Spleen (tissue), 11 donors: Measurements from ENCODE around the gene KRT79. TPM values are rescaled to one million over a fixed set of nuclear protein-coding genes. Genes with fewer than 3 reads are reported as not detected.

Experiments
- DNase-seq: peaks from one replicate; pipeline ENCODE4 v3.0.0-alpha.2; 2020
- H3K27ac ChIP-seq, 8 donors: fragments of 200-600 bp; sonication (generic) in 7 of 8; 1 replicate in 4 of 8; 2 replicates in 4 of 8; pipeline versions ENCODE4 v1.5.0 to v1.8.0; 2016 to 2021; ENCODE audit warnings: inconsistent platforms in 4 of 8, mild to moderate bottlenecking in 4 of 8, moderate library complexity in 1 of 8
- H3K27me3 ChIP-seq, 7 donors: fragments of 200-600 bp; sonication (generic) in 6 of 7; replicated peaks in 1 of 7; 1 replicate in 4 of 7; 2 replicates in 3 of 7; pipeline versions ENCODE4 v1.5.0 to v1.8.0; 2016 to 2021; ENCODE audit warnings: inconsistent platforms in 3 of 7, mild to moderate bottlenecking in 1 of 7
- H3K36me3 ChIP-seq, 6 donors: fragments of 200-600 bp; sonication (generic) in 5 of 6; 1 replicate in 4 of 6; 2 replicates in 2 of 6; pipeline versions ENCODE4 v1.5.0 to v1.8.0; 2016 to 2021; ENCODE audit warnings: inconsistent platforms in 2 of 6
- H3K4me1 ChIP-seq, 6 donors: fragments of 200-600 bp; sonication (generic) in 5 of 6; 1 replicate in 3 of 6; 2 replicates in 3 of 6; pipeline versions ENCODE4 v1.5.0 to v1.8.0; 2016 to 2021; ENCODE audit warnings: inconsistent platforms in 3 of 6
- H3K4me3 ChIP-seq, 8 donors: fragments of 200-600 bp; sonication (generic) in 7 of 8; 1 replicate in 4 of 8; 2 replicates in 4 of 8; pipeline versions ENCODE4 v1.5.0 to v1.8.0; 2016 to 2021; ENCODE audit warnings: inconsistent platforms in 4 of 8, mild to moderate bottlenecking in 4 of 8, moderate library complexity in 2 of 8
- H3K9me3 ChIP-seq, 8 donors: fragments of 200-600 bp; sonication (generic) in 7 of 8; 1 replicate in 4 of 8; 2 replicates in 4 of 8; pipeline versions ENCODE4 v1.5.0 to v1.8.0; 2016 to 2021; ENCODE audit warnings: inconsistent platforms in 4 of 8
- CTCF ChIP-seq, 11 experiments: fragments of 200-600 bp in 7 of 11; fragments of 450-650 bp in 4 of 11; sonication (generic) in 4 of 11; IDR thresholded peaks in 8 of 11; conservative IDR thresholded peaks in 3 of 11; 1 replicate in 7 of 11; 2 replicates in 4 of 11; pipeline versions ENCODE4 v1.4.0 to v1.8.0; 2016 to 2021; ENCODE audit warnings: antibody characterized with exemption in 11 of 11, inconsistent platforms in 4 of 11, mild to moderate bottlenecking in 1 of 11
- POLR2A ChIP-seq, 3 donors: fragments of 450-650 bp; IDR thresholded peaks; one replicate each; pipeline ENCODE4 v1.5.1; 2017; ENCODE audit warnings: antibody characterized with exemption in 3 of 3, mild to moderate bottlenecking in 1 of 3
- POLR2AphosphoS5 ChIP-seq, 3 donors: sonication (generic); formaldehyde crosslinking; IDR thresholded peaks; one replicate each; pipeline ENCODE4 v1.5.1; 2017; ENCODE audit warnings: antibody characterized with exemption in 3 of 3
- WGBS, 5 donors: extraction: QIAGEN DNeasy Blood & Tissue Kit in 3 of 5; methylation state at CpG; one replicate each; pipeline versions ENCODE4 v1.1.5 to v1.1.7; 2013 to 2018; 5-methylcytosine and 5-hydroxymethylcytosine counted together
- intact Hi-C: fragments of 100-400 bp; cut with DNase I; formaldehyde crosslinking; loops from one replicate; pipeline ENCODE4 v1.15.0; 2023; ENCODE audit warnings: low total_unique reads
- polyA plus RNA-seq, 3 donors: library from polyadenylated mRNA; stranded (reverse); fragments of 200-250 nt; gene quantifications; one replicate each; pipeline ENCODE4 v1.2.1, GENCODE V29; 2013
- total RNA-seq, 7 donors: library from RNA; depleted of rRNA in 3 of 7; stranded (reverse); fragments of >200 nt in 3 of 7; fragmentation: NEBNext Ultra II Directional in 4 of 7; extraction: Animal tissue kit (Norgen Biotek cat#: 25700) in 4 of 7; gene quantifications; one replicate each; pipeline versions ENCODE4 v1.1.0 to v1.2.1, GENCODE V29; 2016 to 2021
- donor health status: healthy with polysubstance abuse.
- donor health status: DM: no; HTN: no; CAD: no; lungs with moderate emphysema.
- donor health status: DM: no; HTN: no; CAD: no.
- donor health status: Bipolar disorder and iron deficiency.
- donor health status: healthy.
- donor health status: DM: no; HTN: no; CAD: no.
- donor health status: DM: yes; HTN: yes; CAD: no.

The KRT79 gene
- total and polyA plus RNA-seq, 10 donors, result 0.15 to 0.37 (median 0.19) TPM; not detected in 7

DNA sequence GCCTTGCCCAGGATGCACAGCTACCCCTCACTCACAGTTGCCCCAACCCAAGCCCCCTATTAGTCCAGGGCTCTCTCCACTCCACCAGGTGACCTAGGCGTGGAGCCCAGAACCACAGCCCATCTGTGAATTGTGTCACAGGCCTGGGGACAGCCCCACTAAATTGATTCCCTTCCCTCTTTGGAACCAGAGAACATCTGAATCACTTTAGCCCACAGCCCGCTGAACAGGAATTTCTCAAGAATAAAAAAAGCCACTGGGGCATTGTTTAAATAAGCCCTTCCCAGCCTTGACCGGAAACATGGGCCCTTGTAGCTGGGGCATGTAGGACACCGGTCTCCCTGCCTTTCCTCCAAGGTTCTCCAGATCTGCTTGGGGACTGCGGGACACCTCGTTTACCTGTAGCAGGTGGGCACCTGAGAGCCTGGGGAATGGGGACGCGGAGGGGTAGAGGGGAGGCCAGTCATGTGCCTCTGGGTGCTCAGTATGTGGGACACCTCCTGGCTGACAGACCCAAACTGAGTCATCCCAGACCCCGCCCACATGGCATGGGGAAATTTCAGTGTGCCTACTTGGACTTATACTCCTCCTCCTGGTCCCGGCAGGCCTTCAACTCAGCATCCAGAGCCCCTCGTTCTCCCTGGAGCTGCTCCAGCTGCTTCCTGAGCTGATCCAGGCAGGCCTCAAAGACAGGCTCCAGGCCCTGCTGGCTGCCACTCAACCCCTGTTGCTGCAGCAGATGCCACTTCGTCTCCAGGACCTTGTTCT is 13.4 kb upstream of the KRT79 start:
- no peaks in the 10 kb centered on the region for H3K36me3 ChIP-seq
- TF ChIP-seq CTCF (IDR thresholded peaks at IDR 0.05 in 8 of 11, conservative IDR thresholded peaks at IDR 0.05 in 3 of 11), result no peak
- no peak for TF ChIP-seq POLR2A (IDR thresholded peaks at IDR 0.05)
- no peak for TF ChIP-seq POLR2AphosphoS5 (IDR thresholded peaks at IDR 0.05)
- peaks cover 0 to 18% (median 0%) of the 10 kb centered on the region in 7 donors for H3K27me3 ChIP-seq
- no peaks in the 10 kb centered on the region for H3K4me1 ChIP-seq
- 73 to 85% (median 79%) methylated on average over 6 to 12 of the region's 12 CpGs for WGBS, 5 donors
- no peaks in the 10 kb centered on the region for H3K9me3 ChIP-seq
- intact Hi-C loops, result no loop called here
- H3K27ac ChIP-seq, result no peak overlapping the region
- H3K4me3 ChIP-seq, result no peak overlapping the region
- peak; percentile 56 for DNase-seq

GRCh38 chr12:52846356-52846970 is 12.4 kb upstream of the KRT79 start:
- Histone ChIP-seq H3K4me3 (no peak overlapping the region), H3K27me3 (peaks cover 0 to 12% (median 0%) of the 10 kb centered on the region in 7 donors), H3K27ac (no peak overlapping the region), H3K4me1 (no peaks in the 10 kb centered on the region), H3K36me3 (no peaks in the 10 kb centered on the region), H3K9me3 (no peaks in the 10 kb centered on the region)
- peak; percentile 49 for DNase-seq
- 71 to 85% (median 80%) methylated on average over 8 of the region's 8 CpGs for WGBS, 5 donors
- TF ChIP-seq CTCF (IDR thresholded peaks at IDR 0.05 in 8 of 11, conservative IDR thresholded peaks at IDR 0.05 in 3 of 11), result no peak
- TF ChIP-seq POLR2AphosphoS5 (IDR thresholded peaks at IDR 0.05), result no peak
- no peak for TF ChIP-seq POLR2A (IDR thresholded peaks at IDR 0.05)
- intact Hi-C loops, result no loop called here

- Histone ChIP-seq H3K4me3 (no peak overlapping the region), H3K27ac (no peak overlapping the region), H3K4me1 (no peaks in the 10 kb centered on the region), H3K27me3 (peaks cover 0 to 9% (median 0%) of the 10 kb centered on the region in 7 donors), H3K9me3 (no peaks in the 10 kb centered on the region), H3K36me3 (no peaks in the 10 kb centered on the region)
- no peak for TF ChIP-seq POLR2A (IDR thresholded peaks at IDR 0.05)
- TF ChIP-seq CTCF (IDR thresholded peaks at IDR 0.05 in 8 of 11, conservative IDR thresholded peaks at IDR 0.05 in 3 of 11), result no peak
- no peak for TF ChIP-seq POLR2AphosphoS5 (IDR thresholded peaks at IDR 0.05)
- 20 to 72% (median 55%) methylated on average over 1 of the region's 1 CpG for WGBS, 5 donors
- DNase-seq, result peak; percentile 7
- intact Hi-C loops, result no loop called here
Observed at GRCh38 chr12:52845946-52846345, 11.8 kb upstream of the KRT79 start.

DNA sequence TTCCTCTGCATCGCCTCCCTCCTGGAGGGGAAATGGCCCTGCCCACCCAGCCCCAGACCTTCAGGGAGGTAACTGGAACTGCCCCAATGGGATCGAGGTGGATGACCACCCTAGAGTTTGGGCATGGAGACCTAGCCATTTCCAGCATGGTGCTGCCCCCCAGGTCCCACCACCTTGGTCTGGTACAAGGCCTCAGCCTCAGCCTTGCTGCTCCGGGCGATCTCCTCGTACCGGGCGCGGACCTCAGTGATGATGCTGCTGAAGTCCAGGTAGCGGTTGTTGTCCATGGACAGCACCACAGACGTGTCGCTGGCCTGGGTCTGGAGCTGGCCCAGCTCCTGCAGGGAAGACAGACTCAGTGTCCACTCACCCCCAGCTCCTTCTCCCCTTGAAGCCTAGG is 10.3 kb upstream of the KRT79 start:
- Histone ChIP-seq H3K27me3 (peaks cover 0 to 20% (median 0%) of the 10 kb centered on the region in 7 donors), H3K9me3 (no peaks in the 10 kb centered on the region), H3K27ac (no peak overlapping the region), H3K36me3 (no peaks in the 10 kb centered on the region), H3K4me1 (no peaks in the 10 kb centered on the region), H3K4me3 (no peak overlapping the region)
- intact Hi-C loops, result no loop called here
- TF ChIP-seq POLR2AphosphoS5 (IDR thresholded peaks at IDR 0.05), result no peak
- TF ChIP-seq CTCF (IDR thresholded peaks at IDR 0.05 in 8 of 11, conservative IDR thresholded peaks at IDR 0.05 in 3 of 11), result no peak
- TF ChIP-seq POLR2A (IDR thresholded peaks at IDR 0.05), result no peak
- DNase-seq, result peak; percentile 51
- WGBS, 5 donors, result 77 to 97% (median 94%) methylated on average over 10 to 11 of the region's 11 CpGs
